Parathyroid adenoma (tissue), 2 donors: Measurements from ENCODE around the gene PHYHD1.

Experiments
- H2AFZ ChIP-seq: fragments of 300-600 bp; sonication (generic); one replicate; pipeline ENCODE4 v1.7.0; 2017; ENCODE audit warnings: antibody characterized with exemption, mild to moderate bottlenecking
- H3K27ac ChIP-seq: fragments of 300-600 bp; sonication (generic); one replicate; pipeline ENCODE4 v1.7.0; 2017
- H3K27me3 ChIP-seq: fragments of 300-600 bp; sonication (generic); one replicate; pipeline ENCODE4 v1.7.0; 2017; ENCODE audit warnings: low read length; ENCODE audit not compliant: control insufficient read depth, insufficient read depth
- H3K36me3 ChIP-seq: fragments of 300-600 bp; sonication (generic); one replicate; pipeline ENCODE4 v1.7.0; 2017; ENCODE audit warnings: low read length; ENCODE audit not compliant: control insufficient read depth, insufficient read depth
- H3K4me1 ChIP-seq: fragments of 300-600 bp; sonication (generic); one replicate; pipeline ENCODE4 v1.7.0; 2017; ENCODE audit warnings: control low read depth
- H3K4me2 ChIP-seq: fragments of 300-600 bp; sonication (generic); one replicate; pipeline ENCODE4 v1.7.0; 2017; ENCODE audit warnings: low read length
- H3K4me3 ChIP-seq: fragments of 300-600 bp; sonication (generic); one replicate; pipeline ENCODE4 v1.7.0; 2017; ENCODE audit warnings: low read depth, low read length
- H3K79me2 ChIP-seq: fragments of 300-600 bp; sonication (generic); one replicate; pipeline ENCODE4 v1.7.0; 2017; ENCODE audit warnings: control low read depth
- H3K9ac ChIP-seq: fragments of 300-600 bp; sonication (generic); one replicate; pipeline ENCODE4 v1.7.0; 2017; ENCODE audit warnings: mild to moderate bottlenecking
- H3K9me3 ChIP-seq: fragments of 300-600 bp; sonication (generic); one replicate; pipeline ENCODE4 v1.7.0; 2017; ENCODE audit warnings: low read length; ENCODE audit not compliant: control insufficient read depth
- CTCF ChIP-seq: fragments of 300-600 bp; sonication (generic); IDR thresholded peaks from one replicate; pipeline ENCODE4 v1.7.0; 2017; ENCODE audit warnings: antibody characterized with exemption, mild to moderate bottlenecking
- donor health status: primary hyperparathyroidism.

PHYHD1 gene

GRCh38 chr9:128887914-128888350, 32.9 kb upstream of the PHYHD1 start:
- Histone ChIP-seq H3K79me2 (peaks cover 11% of the 10 kb centered on the region), H3K27me3 (no peaks in the 10 kb centered on the region), H2AFZ (no peak overlapping the region), H3K4me2 (no peak overlapping the region), H3K36me3 (no peaks in the 10 kb centered on the region), H3K4me1 (peaks cover 8% of the 10 kb centered on the region), H3K4me3 (no peak overlapping the region), H3K9ac (no peak overlapping the region), H3K9me3 (no peaks in the 10 kb centered on the region), H3K27ac (no peak overlapping the region)
- no peak for TF ChIP-seq CTCF

- H2AFZ ChIP-seq: no peak overlapping the region
- no peaks in the 10 kb centered on the region for H3K4me1 ChIP-seq
- H3K27ac ChIP-seq: no peak overlapping the region
- no peak overlapping the region for H3K4me3 ChIP-seq
- no peaks in the 10 kb centered on the region for H3K79me2 ChIP-seq
- H3K27me3 ChIP-seq: no peaks in the 10 kb centered on the region
- no peaks in the 10 kb centered on the region for H3K36me3 ChIP-seq
- no peak for TF ChIP-seq CTCF
- H3K9ac ChIP-seq: no peak overlapping the region
- no peaks in the 10 kb centered on the region for H3K9me3 ChIP-seq
- H3K4me2 ChIP-seq: no peak overlapping the region
These were observed 29.2 kb upstream of the PHYHD1 start for GRCh38 chr9:128891321-128892220.

GRCh38 chr9:128892221-128892921, 28.4 kb upstream of the PHYHD1 start:
- H3K9me3 ChIP-seq: no peaks in the 10 kb centered on the region
- no peaks in the 10 kb centered on the region for H3K36me3 ChIP-seq
- H3K4me3 ChIP-seq: no peak overlapping the region
- no peaks in the 10 kb centered on the region for H3K79me2 ChIP-seq
- H3K4me2 ChIP-seq: peak overlapping the region; percentile 37
- no peak overlapping the region for H3K9ac ChIP-seq
- peak overlapping the region; percentile 29 for H3K27ac ChIP-seq
- TF ChIP-seq CTCF: no peak
- no peaks in the 10 kb centered on the region for H3K27me3 ChIP-seq
- no peaks in the 10 kb centered on the region for H3K4me1 ChIP-seq
- peak overlapping the region; percentile 17 for H2AFZ ChIP-seq

- Histone ChIP-seq H3K27me3 (no peaks in the 10 kb centered on the region), H3K36me3 (no peaks in the 10 kb centered on the region), H3K4me2 (no peak overlapping the region), H3K79me2 (peaks cover 1% of the 10 kb centered on the region), H3K27ac (no peak overlapping the region), H3K9ac (no peak overlapping the region), H3K4me3 (no peak overlapping the region), H3K9me3 (no peaks in the 10 kb centered on the region), H2AFZ (no peak overlapping the region), H3K4me1 (no peaks in the 10 kb centered on the region)
- TF ChIP-seq CTCF: no peak
These were observed 27.4 kb upstream of the PHYHD1 start for GRCh38 chr9:128893354-128893753.
